GM23338 (cell line): ENCODE data around the gene NRIP1.

Experiments used
- CREB1 ChIP-seq: fragments of 250-450 bp; sonication (Bioruptor Pico); IDR thresholded peaks from 2 replicates; pipeline ENCODE4 v1.5.0; 2020; ENCODE audit warnings: low read depth, mild to moderate bottlenecking, moderate library complexity
- CTCF ChIP-seq, 2 experiments: fragments of 200-600 bp in 1 of 2; sonication (generic) in 1 of 2; conservative IDR thresholded peaks; 2 replicates each; pipeline versions ENCODE4 v1.5.1 to v1.6.1; 2016 to 2017; ENCODE audit warnings: antibody characterized with exemption in 2 of 2, low read depth in 2 of 2, mild to moderate bottlenecking in 2 of 2, moderate library complexity in 1 of 2
- EZH2 ChIP-seq: fragments of 200-600 bp; sonication (generic); IDR thresholded peaks from one replicate; pipeline ENCODE4 v1.8.0; 2017; ENCODE audit warnings: antibody characterized with exemption, mild to moderate bottlenecking, low read depth; ENCODE audit not compliant: unreplicated experiment
- EZH2phosphoT487 ChIP-seq: fragments of 200-600 bp; sonication (generic); IDR thresholded peaks from one replicate; pipeline ENCODE4 v1.8.1; 2018; ENCODE audit warnings: antibody characterized with exemption; ENCODE audit not compliant: unreplicated experiment
- POLR2AphosphoS5 ChIP-seq: IDR thresholded peaks from 2 replicates; pipeline ENCODE4 v1.6.1; 2016; ENCODE audit warnings: antibody characterized with exemption, low read depth
- REST ChIP-seq: IDR thresholded peaks from one replicate; pipeline ENCODE4 v1.6.1; 2018; ENCODE audit warnings: antibody characterized with exemption; ENCODE audit not compliant: unreplicated experiment

GRCh38 chr21:15076730-15077129, 11.9 kb upstream of the NRIP1 start:
- no peak for TF ChIP-seq CTCF (conservative IDR thresholded peaks at IDR 0.05; ENCODE audit: low read depth in 2 of 2)
- TF ChIP-seq POLR2AphosphoS5 = no peak
- no peak for TF ChIP-seq EZH2
- no peak for TF ChIP-seq CREB1
- no peak for TF ChIP-seq REST
- TF ChIP-seq EZH2phosphoT487 = no peak
